Liver (tissue), 9 donors: ENCODE measurements around the gene SURF1. TPM values are rescaled to one million over a fixed set of nuclear protein-coding genes. Genes with fewer than 3 reads are reported as not detected.

Source experiments
- DNase-seq: peaks from one replicate; pipeline ENCODE4 v3.0.0-alpha.2; 2017; ENCODE audit warnings: low spot score
- H3K27ac ChIP-seq, 2 donors: one replicate each; pipeline ENCODE4 v1.7.0; 2013; ENCODE audit warnings: inconsistent platforms in 2 of 2, low read length in 2 of 2, control low read depth in 1 of 2, low read depth in 1 of 2, mild to moderate bottlenecking in 1 of 2
- H3K27me3 ChIP-seq, 4 donors: one replicate each; pipeline versions ENCODE4 v1.6.1 to v1.7.0; 2013; ENCODE audit warnings: low read length in 3 of 4, inconsistent platforms in 1 of 4, mild to moderate bottlenecking in 1 of 4, moderate library complexity in 1 of 4; ENCODE audit not compliant: control insufficient read depth in 4 of 4, insufficient read depth in 4 of 4
- H3K36me3 ChIP-seq, 4 donors: one replicate each; pipeline versions ENCODE4 v1.6.1 to v1.7.0; 2013; ENCODE audit warnings: low read length in 3 of 4, mild to moderate bottlenecking in 3 of 4, low read depth in 1 of 4, moderate library complexity in 1 of 4; ENCODE audit not compliant: control insufficient read depth in 4 of 4, insufficient read depth in 3 of 4
- H3K4me1 ChIP-seq, 4 donors: one replicate each; pipeline versions ENCODE4 v1.6.1 to v1.7.0; 2013; ENCODE audit warnings: low read length in 3 of 4, mild to moderate bottlenecking in 3 of 4, moderate library complexity in 1 of 4; ENCODE audit not compliant: control insufficient read depth in 4 of 4, insufficient read depth in 4 of 4
- H3K4me3 ChIP-seq, 3 donors: one replicate each; pipeline versions ENCODE4 v1.6.1 to v1.7.0; 2013; ENCODE audit warnings: low read length in 3 of 3, control low read depth in 1 of 3, low read depth in 1 of 3, mild to moderate bottlenecking in 1 of 3
- H3K9ac ChIP-seq, 2 donors: one replicate each; pipeline ENCODE4 v1.7.0; 2013; ENCODE audit warnings: low read length in 2 of 2, mild to moderate bottlenecking in 2 of 2, moderate library complexity in 2 of 2, control low read depth in 1 of 2, low read depth in 1 of 2
- H3K9me3 ChIP-seq, 4 donors: one replicate each; pipeline versions ENCODE4 v1.6.1 to v1.7.0; 2013; ENCODE audit warnings: low read length in 3 of 4; ENCODE audit not compliant: control insufficient read depth in 4 of 4
- EGR1 ChIP-seq, 2 donors: IDR thresholded peaks; 2 replicates each; pipeline ENCODE4 v1.6.1; 2016 to 2018; ENCODE audit warnings: antibody characterized with exemption in 2 of 2, low read depth in 2 of 2
- FOXA1 ChIP-seq: IDR thresholded peaks from 2 replicates; pipeline ENCODE4 v1.6.1; 2016; ENCODE audit warnings: antibody characterized with exemption
- FOXA2 ChIP-seq: IDR thresholded peaks from 2 replicates; pipeline ENCODE4 v1.6.1; 2016; ENCODE audit warnings: antibody characterized with exemption
- GABPA ChIP-seq, 2 donors: IDR thresholded peaks in 1 of 2; conservative IDR thresholded peaks in 1 of 2; 2 replicates each; pipeline ENCODE4 v1.6.1; 2016; ENCODE audit warnings: antibody characterized with exemption in 2 of 2, mild to moderate bottlenecking in 1 of 2, moderate library complexity in 1 of 2
- HNF4A ChIP-seq, 2 donors: conservative IDR thresholded peaks; 2 replicates each; pipeline ENCODE4 v1.6.1; 2016; ENCODE audit warnings: antibody characterized with exemption in 2 of 2, mild to moderate bottlenecking in 2 of 2
- HNF4G ChIP-seq: IDR thresholded peaks from 2 replicates; pipeline ENCODE4 v1.6.1; 2016; ENCODE audit warnings: antibody characterized with exemption
- JUND ChIP-seq, 2 donors: IDR thresholded peaks; 2 replicates each; pipeline ENCODE4 v1.6.1; 2016; ENCODE audit warnings: antibody characterized with exemption in 2 of 2
- NR2F2 ChIP-seq: IDR thresholded peaks from 2 replicates; pipeline ENCODE4 v1.6.1; 2016; ENCODE audit warnings: antibody characterized with exemption
- RAD21 ChIP-seq, 2 donors: IDR thresholded peaks; 2 replicates each; pipeline ENCODE4 v1.6.1; 2016; ENCODE audit warnings: antibody characterized with exemption in 2 of 2, mild to moderate bottlenecking in 2 of 2
- RXRA ChIP-seq, 2 donors: IDR thresholded peaks; 2 replicates each; pipeline ENCODE4 v1.6.1; 2017 to 2018; ENCODE audit warnings: antibody characterized with exemption in 2 of 2, mild to moderate bottlenecking in 1 of 2
- TAF1 ChIP-seq: conservative IDR thresholded peaks from 2 replicates; pipeline ENCODE4 v1.6.1; 2016; ENCODE audit warnings: antibody characterized with exemption, mild to moderate bottlenecking
- YY1 ChIP-seq: IDR thresholded peaks from 2 replicates; pipeline ENCODE4 v1.6.1; 2016; ENCODE audit warnings: antibody characterized with exemption, mild to moderate bottlenecking
- WGBS: extraction: QIAGEN DNeasy Blood & Tissue Kit; methylation state at CpG from one replicate; pipeline ENCODE4 v1.1.7; 2013; 5-methylcytosine and 5-hydroxymethylcytosine counted together
- polyA plus RNA-seq, 2 donors: library from polyadenylated mRNA; stranded (reverse) in 1 of 2; unstranded in 1 of 2; fragments of 200-250 nt in 1 of 2; fragments of >200 nt in 1 of 2; fragmentation: Nextera tagmentation in 1 of 2; extraction: Ambion mirVana in 1 of 2; gene quantifications; one replicate each; pipeline versions ENCODE4 v1.2.1 to v1.2.3, GENCODE V29; 2013 to 2015
- total RNA-seq, 2 donors: library from RNA; depleted of rRNA; stranded (reverse); fragments of >200 nt; gene quantifications; one replicate each; pipeline ENCODE4 v1.2.3, GENCODE V29; 2014
- TF ChIP-seq, protein P1 (sequence below): fragments of 150-350 bp; IDR thresholded peaks from 2 replicates; pipeline ENCODE4 v1.5.1; 2017; ENCODE audit warnings: improper control_type of control experiment, low read depth, low read length; ENCODE audit not compliant: missing input control
- TF ChIP-seq, protein P2 (sequence below): IDR thresholded peaks from 2 replicates; pipeline ENCODE4 v1.6.1; 2016; ENCODE audit warnings: antibody characterized with exemption
- TF ChIP-seq, protein P3 (sequence below): IDR thresholded peaks from 2 replicates; pipeline ENCODE4 v1.6.1; 2016; ENCODE audit warnings: antibody characterized with exemption
- TF ChIP-seq, protein P4 (sequence below): IDR thresholded peaks from 2 replicates; pipeline ENCODE4 v1.6.1; 2016; ENCODE audit warnings: antibody characterized with exemption
- donor health status: healthy.
- donor health status: healthy.
- donor health status: healthy.
- donor health status: healthy.
- donor health status: healthy.

SURF1 gene, protein sequence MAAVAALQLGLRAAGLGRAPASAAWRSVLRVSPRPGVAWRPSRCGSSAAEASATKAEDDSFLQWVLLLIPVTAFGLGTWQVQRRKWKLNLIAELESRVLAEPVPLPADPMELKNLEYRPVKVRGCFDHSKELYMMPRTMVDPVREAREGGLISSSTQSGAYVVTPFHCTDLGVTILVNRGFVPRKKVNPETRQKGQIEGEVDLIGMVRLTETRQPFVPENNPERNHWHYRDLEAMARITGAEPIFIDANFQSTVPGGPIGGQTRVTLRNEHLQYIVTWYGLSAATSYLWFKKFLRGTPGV
- 10 to 100 TPM; 20.7 to 42.8 TPM for total RNA-seq
- 100 to 1,000 TPM in 1 of 2 donors, 10 to 100 TPM in 1; 58.3 to 106 TPM for polyA plus RNA-seq

DNA sequence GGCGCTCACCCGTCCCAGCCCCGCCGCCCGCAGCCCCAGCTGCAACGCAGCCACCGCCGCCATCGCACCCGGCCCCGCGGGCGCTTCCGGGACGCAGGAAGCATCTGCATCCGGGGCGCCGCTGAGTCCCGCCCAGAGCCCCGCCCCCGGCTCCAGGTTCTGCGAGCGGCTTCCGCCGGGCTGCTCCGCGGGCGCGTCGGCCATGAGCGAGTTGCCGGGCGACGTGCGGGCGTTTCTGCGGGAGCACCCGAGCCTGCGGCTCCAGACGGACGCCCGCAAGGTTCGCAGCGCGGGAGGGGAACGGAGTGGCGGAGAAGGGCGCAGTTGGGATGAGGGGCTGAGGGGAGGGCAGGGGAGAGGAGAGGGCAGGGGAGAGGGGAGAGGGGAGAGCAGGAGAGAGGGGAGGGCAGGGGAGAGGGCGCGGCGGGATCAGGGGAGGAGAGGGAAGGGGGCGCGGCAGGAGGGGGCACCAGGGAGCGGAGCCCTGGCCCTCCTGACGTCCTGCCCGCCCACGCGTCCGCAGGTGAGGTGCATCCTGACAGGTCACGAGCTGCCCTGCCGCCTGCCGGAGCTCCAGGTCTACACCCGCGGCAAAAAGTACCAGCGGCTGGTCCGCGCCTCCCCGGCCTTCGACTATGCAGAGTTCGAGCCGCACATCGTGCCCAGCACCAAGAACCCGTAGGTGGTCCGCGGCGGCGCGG lies at the start of gene SURF1, which contains the start of gene SURF2:
Gene SURF1, minus strand, starts transcription at position 97 of the 701 bp plus-strand sequence. Its CDS starts 34 bp downstream, at position 63.
Gene SURF2, plus strand, starts transcription at position 160 of the 701 bp plus-strand sequence. Its CDS starts 43 bp downstream, at position 203.
- H3K9me3 ChIP-seq: no peaks in the 10 kb centered on the region
- peaks cover 2 to 37% (median 23%) of the 10 kb centered on the region in 4 donors for H3K36me3 ChIP-seq
- no peaks in the 10 kb centered on the region for H3K27me3 ChIP-seq
- TF ChIP-seq FOXA1 (no peak), RXRA (IDR thresholded peaks at IDR 0.05) (no peak), TAF1 (no peak), RAD21 (IDR thresholded peaks at IDR 0.05) (peak in 1 of 2 donors; percentile 9), HNF4A (conservative IDR thresholded peaks at IDR 0.05) (no peak), JUND (IDR thresholded peaks at IDR 0.05) (no peak), NR2F2 (no peak), HNF4G (no peak), EGR1 (IDR thresholded peaks at IDR 0.05; ENCODE audit: low read depth in 2 of 2) (peak; percentile 88 to 92), YY1 (peak; percentile 50), GABPA (IDR thresholded peaks at IDR 0.05 in 1 of 2, conservative IDR thresholded peaks at IDR 0.05 in 1 of 2) (peak in 1 of 2 donors; percentile 87), FOXA2 (no peak)
- TF ChIP-seq, protein P1, sequence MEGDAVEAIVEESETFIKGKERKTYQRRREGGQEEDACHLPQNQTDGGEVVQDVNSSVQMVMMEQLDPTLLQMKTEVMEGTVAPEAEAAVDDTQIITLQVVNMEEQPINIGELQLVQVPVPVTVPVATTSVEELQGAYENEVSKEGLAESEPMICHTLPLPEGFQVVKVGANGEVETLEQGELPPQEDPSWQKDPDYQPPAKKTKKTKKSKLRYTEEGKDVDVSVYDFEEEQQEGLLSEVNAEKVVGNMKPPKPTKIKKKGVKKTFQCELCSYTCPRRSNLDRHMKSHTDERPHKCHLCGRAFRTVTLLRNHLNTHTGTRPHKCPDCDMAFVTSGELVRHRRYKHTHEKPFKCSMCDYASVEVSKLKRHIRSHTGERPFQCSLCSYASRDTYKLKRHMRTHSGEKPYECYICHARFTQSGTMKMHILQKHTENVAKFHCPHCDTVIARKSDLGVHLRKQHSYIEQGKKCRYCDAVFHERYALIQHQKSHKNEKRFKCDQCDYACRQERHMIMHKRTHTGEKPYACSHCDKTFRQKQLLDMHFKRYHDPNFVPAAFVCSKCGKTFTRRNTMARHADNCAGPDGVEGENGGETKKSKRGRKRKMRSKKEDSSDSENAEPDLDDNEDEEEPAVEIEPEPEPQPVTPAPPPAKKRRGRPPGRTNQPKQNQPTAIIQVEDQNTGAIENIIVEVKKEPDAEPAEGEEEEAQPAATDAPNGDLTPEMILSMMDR: peak; percentile 9
- TF ChIP-seq, protein P2, sequence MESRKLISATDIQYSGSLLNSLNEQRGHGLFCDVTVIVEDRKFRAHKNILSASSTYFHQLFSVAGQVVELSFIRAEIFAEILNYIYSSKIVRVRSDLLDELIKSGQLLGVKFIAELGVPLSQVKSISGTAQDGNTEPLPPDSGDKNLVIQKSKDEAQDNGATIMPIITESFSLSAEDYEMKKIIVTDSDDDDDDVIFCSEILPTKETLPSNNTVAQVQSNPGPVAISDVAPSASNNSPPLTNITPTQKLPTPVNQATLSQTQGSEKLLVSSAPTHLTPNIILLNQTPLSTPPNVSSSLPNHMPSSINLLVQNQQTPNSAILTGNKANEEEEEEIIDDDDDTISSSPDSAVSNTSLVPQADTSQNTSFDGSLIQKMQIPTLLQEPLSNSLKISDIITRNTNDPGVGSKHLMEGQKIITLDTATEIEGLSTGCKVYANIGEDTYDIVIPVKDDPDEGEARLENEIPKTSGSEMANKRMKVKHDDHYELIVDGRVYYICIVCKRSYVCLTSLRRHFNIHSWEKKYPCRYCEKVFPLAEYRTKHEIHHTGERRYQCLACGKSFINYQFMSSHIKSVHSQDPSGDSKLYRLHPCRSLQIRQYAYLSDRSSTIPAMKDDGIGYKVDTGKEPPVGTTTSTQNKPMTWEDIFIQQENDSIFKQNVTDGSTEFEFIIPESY: no peak
- TF ChIP-seq, protein P3, sequence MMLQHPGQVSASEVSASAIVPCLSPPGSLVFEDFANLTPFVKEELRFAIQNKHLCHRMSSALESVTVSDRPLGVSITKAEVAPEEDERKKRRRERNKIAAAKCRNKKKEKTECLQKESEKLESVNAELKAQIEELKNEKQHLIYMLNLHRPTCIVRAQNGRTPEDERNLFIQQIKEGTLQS: no peak
- TF ChIP-seq, protein P4, sequence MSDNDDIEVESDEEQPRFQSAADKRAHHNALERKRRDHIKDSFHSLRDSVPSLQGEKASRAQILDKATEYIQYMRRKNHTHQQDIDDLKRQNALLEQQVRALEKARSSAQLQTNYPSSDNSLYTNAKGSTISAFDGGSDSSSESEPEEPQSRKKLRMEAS: no peak
- H3K4me1 ChIP-seq: peaks cover 9 to 49% (median 31%) of the 10 kb centered on the region in 4 donors
- DNase-seq: peak; percentile 91
- 1% methylated on average over 78 of the region's 78 CpGs for WGBS
- peak within 1 kb of the TSS; percentile 67 to 70 for H3K9ac ChIP-seq
- peak within 1 kb of the TSS; percentile 68 to 96 (median 87) for H3K4me3 ChIP-seq
- peak within 1 kb of the TSS; percentile 57 to 62 for H3K27ac ChIP-seq
